Endothelial cell (in vitro differentiated cells): ENCODE measurements around the gene LRRC59. TPM values are rescaled to one million over a fixed set of nuclear protein-coding genes. Genes with fewer than 3 reads are reported as not detected.
A peak's percentile ranks its signal among the peaks of the same experiment; 100 is the strongest.

ENCODE experiments used
- DNase-seq: peaks from one replicate; pipeline ENCODE4 v3.0.0; 2021; ENCODE audit warnings: low spot score
- H3K27ac Mint-ChIP-seq: one replicate; pipeline ENCODE4 v1.8.0; 2021; ENCODE audit warnings: mixed read lengths, inconsistent platforms; ENCODE audit not compliant: unreplicated experiment
- H3K27me3 Mint-ChIP-seq: one replicate; pipeline ENCODE4 v1.8.0; 2021; ENCODE audit warnings: mild to moderate bottlenecking, moderate library complexity, mixed read lengths, inconsistent platforms; ENCODE audit not compliant: unreplicated experiment
- H3K36me3 Mint-ChIP-seq: one replicate; pipeline ENCODE4 v1.8.0; 2021; ENCODE audit warnings: mild to moderate bottlenecking, low read depth, mixed read lengths, inconsistent platforms; ENCODE audit not compliant: unreplicated experiment
- H3K4me1 Mint-ChIP-seq: one replicate; pipeline ENCODE4 v1.8.0; 2021; ENCODE audit warnings: mild to moderate bottlenecking, mixed read lengths, inconsistent platforms; ENCODE audit not compliant: unreplicated experiment
- H3K4me3 Mint-ChIP-seq: one replicate; pipeline ENCODE4 v1.8.0; 2021; ENCODE audit warnings: mild to moderate bottlenecking, mixed read lengths, inconsistent platforms; ENCODE audit not compliant: unreplicated experiment
- H3K9me3 Mint-ChIP-seq: one replicate; pipeline ENCODE4 v1.8.0; 2021; ENCODE audit warnings: mixed read lengths, inconsistent platforms; ENCODE audit not compliant: unreplicated experiment
- CTCF ChIP-seq: fragments of 200-600 bp; sonication (generic); IDR thresholded peaks from one replicate; pipeline ENCODE4 v1.5.0; 2021; ENCODE audit warnings: antibody characterized with exemption; ENCODE audit not compliant: unreplicated experiment
- total RNA-seq: library from RNA; stranded (reverse); fragmentation: NEBNext Ultra II Directional; extraction: Animal tissue kit (Norgen Biotek cat#: 25700); gene quantifications from one replicate; pipeline ENCODE4 v1.2.1, GENCODE V29; 2021; ENCODE audit not compliant: unreplicated experiment

Gene LRRC59
- total RNA-seq, 1 donor from 2014 or later: 64.2 TPM

GRCh38 chr17:50361561-50362480 is 35.5 kb downstream of the LRRC59 start:
- DNase-seq: peak; percentile 61
- Mint-ChIP-seq H3K36me3 (peaks cover 6% of the 10 kb centered on the region), H3K27ac (no peak overlapping the region), H3K27me3 (peaks cover 8% of the 10 kb centered on the region), H3K4me3 (no peak overlapping the region), H3K4me1 (peaks cover 9% of the 10 kb centered on the region), H3K9me3 (no peaks in the 10 kb centered on the region)
- peak; percentile 75 for TF ChIP-seq CTCF

- no peak for DNase-seq
- no peak overlapping the region for H3K4me3 Mint-ChIP-seq
- no peaks in the 10 kb centered on the region for H3K9me3 Mint-ChIP-seq
- H3K27me3 Mint-ChIP-seq: peaks cover 8% of the 10 kb centered on the region
- peaks cover 9% of the 10 kb centered on the region for H3K4me1 Mint-ChIP-seq
- H3K27ac Mint-ChIP-seq: no peak overlapping the region
- peaks cover 6% of the 10 kb centered on the region for H3K36me3 Mint-ChIP-seq
- no peak for TF ChIP-seq CTCF
Observed at GRCh38 chr17:50360486-50361115, 36.7 kb downstream of the LRRC59 start.

GRCh38 chr17:50359998-50360461 is 37.3 kb downstream of the LRRC59 start:
- Mint-ChIP-seq H3K4me3 (no peak overlapping the region), H3K27me3 (peaks cover 8% of the 10 kb centered on the region), H3K9me3 (no peaks in the 10 kb centered on the region), H3K36me3 (peaks cover 6% of the 10 kb centered on the region), H3K27ac (no peak overlapping the region), H3K4me1 (peaks cover 9% of the 10 kb centered on the region)
- no peak for TF ChIP-seq CTCF
- DNase-seq: no peak

- Mint-ChIP-seq H3K27me3 (peaks cover 7% of the 10 kb centered on the region), H3K4me3 (peak overlapping the region; percentile 75), H3K9me3 (no peaks in the 10 kb centered on the region), H3K36me3 (peaks cover 6% of the 10 kb centered on the region), H3K4me1 (peaks cover 9% of the 10 kb centered on the region), H3K27ac (no peak overlapping the region)
- no peak for DNase-seq
- TF ChIP-seq CTCF: no peak
Observed at GRCh38 chr17:50359005-50359699, 38.2 kb downstream of the LRRC59 start.
